ENCODE results near the gene MRLN. TPM values are rescaled to one million over a fixed set of nuclear protein-coding genes. Genes with fewer than 3 reads are reported as not detected.

The MRLN gene
- total and polyA plus RNA-seq, 2 of the 8 experiments (the other 6 are each of a cell fraction or from before 2014, with no cell fraction given) = 0.21 TPM; not detected in 1

DNA sequence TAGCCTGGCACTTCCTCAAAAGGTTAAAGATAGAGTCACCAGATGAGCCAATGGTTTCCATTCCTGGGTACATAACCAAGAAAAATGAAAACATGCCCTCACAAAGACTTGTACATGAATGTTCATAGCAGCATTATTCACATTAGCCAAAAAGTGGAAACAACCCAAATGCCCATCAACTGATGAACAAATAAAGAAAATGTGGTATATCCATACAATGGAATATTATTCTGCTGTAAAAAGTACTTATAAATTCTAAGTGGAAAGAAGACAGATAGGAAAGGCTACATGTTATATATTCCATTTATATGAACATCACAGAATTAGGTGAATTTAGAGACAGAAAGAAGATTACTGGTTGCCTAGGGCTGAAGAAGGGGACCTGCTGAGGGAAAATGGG is 32.9 kb downstream of the MRLN start (continued):
- TF ChIP-seq, protein P1, sequence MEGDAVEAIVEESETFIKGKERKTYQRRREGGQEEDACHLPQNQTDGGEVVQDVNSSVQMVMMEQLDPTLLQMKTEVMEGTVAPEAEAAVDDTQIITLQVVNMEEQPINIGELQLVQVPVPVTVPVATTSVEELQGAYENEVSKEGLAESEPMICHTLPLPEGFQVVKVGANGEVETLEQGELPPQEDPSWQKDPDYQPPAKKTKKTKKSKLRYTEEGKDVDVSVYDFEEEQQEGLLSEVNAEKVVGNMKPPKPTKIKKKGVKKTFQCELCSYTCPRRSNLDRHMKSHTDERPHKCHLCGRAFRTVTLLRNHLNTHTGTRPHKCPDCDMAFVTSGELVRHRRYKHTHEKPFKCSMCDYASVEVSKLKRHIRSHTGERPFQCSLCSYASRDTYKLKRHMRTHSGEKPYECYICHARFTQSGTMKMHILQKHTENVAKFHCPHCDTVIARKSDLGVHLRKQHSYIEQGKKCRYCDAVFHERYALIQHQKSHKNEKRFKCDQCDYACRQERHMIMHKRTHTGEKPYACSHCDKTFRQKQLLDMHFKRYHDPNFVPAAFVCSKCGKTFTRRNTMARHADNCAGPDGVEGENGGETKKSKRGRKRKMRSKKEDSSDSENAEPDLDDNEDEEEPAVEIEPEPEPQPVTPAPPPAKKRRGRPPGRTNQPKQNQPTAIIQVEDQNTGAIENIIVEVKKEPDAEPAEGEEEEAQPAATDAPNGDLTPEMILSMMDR (IDR thresholded peaks at IDR 0.05; ENCODE audit: control extremely low read depth in 1 of 3, insufficient read depth in 1 of 3, low read depth in 1 of 3, low read length in 3 of 3) = no peak
- TF ChIP-seq CHD1 (IDR thresholded peaks at IDR 0.05; ENCODE audit: low read depth, low read length) = no peak
- TF ChIP-seq CBX5 (IDR thresholded peaks at IDR 0.05; ENCODE audit: low read depth, low read length) = no peak
- TF ChIP-seq SP2 (IDR thresholded peaks at IDR 0.05; ENCODE audit: low read length) = no peak
- no peak for TF ChIP-seq SIN3A (conservative IDR thresholded peaks at IDR 0.05 in 1 of 2, IDR thresholded peaks at IDR 0.05 in 1 of 2; ENCODE audit: low read depth in 1 of 2, low read length in 2 of 2)
- no peak for TF ChIP-seq RAD21 (IDR thresholded peaks at IDR 0.05 in 1 of 2, conservative IDR thresholded peaks at IDR 0.05 in 1 of 2; ENCODE audit: low read depth in 2 of 2, low read length in 2 of 2)

Data from H1 (cell line).